ENCODE results near the gene UGT1A3.

Gene UGT1A3

DNA sequence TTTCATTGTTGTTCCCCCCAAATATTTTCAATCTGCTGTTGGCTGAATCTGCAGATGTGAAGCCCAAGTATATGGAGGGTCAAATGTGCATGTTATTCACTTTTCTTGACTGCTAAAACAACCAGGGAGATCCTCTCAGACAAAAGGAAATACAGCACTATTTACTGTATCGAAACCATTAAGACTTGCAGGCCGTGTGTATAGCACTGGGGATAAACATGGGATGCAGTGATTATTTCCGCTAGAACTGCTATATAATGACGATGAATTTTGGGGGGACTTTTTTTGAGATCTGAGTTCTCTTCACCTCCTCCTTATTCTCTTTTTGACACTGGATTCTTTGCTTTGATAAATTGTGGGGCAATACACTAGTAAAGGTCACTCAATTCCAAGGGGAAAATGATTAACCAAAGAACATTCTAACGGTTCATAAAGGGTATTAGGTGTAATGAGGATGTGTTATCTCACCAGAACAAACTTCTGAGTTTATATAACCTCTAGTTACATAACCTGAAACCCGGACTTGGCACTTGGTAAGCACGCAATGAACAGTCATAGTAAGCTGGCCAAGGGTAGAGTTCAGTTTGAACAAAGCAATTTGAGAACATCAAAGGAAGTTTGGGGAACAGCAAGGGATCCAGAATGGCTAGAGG is 27.7 kb downstream of the UGT1A3 start:
- DNase-seq: no peak

DNA sequence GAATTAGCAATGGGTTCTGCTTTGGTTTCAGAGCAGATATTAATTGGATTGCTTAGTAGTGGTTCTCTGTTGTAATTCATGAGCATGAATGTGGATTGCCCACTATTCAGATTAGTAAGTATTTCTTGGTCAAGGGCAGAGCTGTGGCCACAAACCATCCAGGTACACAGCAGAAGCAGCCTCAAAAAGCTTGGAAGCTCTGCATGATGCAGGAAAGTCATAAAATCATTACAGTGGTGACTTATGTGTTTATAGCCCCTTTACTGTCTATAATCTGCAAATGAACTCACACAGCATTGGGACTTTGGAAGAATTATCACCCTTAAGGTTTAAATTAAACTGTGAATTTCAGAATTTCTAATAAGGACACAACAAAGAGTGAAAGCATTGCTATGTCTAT is 29.3 kb downstream of the UGT1A3 start:
- no peak for DNase-seq

DNA sequence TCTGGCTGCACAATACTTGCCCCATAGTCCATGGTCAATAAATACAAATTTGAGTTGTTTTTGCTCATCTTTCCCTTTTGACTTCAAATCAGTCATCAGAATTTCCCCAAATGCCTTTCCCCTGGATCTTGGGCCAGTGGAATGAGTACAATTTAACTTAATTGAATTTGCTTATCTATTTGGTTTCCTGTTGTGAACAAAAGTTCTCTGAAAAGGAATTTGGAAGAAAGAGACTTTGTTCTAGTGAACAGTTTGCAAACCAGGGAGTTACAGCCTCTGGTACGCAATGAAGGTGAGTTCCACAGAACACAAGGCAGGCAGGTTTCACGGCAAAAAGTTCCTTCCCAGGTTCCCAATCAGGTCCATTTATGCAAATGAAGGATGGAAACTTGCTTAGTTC is 30.0 kb downstream of the UGT1A3 start:
- DNase-seq: no peak

DNA sequence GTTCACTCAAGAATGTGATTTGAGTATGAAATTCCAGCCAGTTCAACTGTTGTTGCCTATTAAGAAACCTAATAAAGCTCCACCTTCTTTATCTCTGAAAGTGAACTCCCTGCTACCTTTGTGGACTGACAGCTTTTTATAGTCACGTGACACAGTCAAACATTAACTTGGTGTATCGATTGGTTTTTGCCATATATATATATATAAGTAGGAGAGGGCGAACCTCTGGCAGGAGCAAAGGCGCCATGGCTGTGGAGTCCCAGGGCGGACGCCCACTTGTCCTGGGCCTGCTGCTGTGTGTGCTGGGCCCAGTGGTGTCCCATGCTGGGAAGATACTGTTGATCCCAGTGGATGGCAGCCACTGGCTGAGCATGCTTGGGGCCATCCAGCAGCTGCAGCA is 31.2 kb downstream of the UGT1A3 start, which contains the start of gene UGT1A1:
TSS of gene UGT1A1 (plus strand) at position 228 of the 400 bp plus-strand sequence. CDS start at position 246, 18 bp downstream.
- no peak for DNase-seq

DNA sequence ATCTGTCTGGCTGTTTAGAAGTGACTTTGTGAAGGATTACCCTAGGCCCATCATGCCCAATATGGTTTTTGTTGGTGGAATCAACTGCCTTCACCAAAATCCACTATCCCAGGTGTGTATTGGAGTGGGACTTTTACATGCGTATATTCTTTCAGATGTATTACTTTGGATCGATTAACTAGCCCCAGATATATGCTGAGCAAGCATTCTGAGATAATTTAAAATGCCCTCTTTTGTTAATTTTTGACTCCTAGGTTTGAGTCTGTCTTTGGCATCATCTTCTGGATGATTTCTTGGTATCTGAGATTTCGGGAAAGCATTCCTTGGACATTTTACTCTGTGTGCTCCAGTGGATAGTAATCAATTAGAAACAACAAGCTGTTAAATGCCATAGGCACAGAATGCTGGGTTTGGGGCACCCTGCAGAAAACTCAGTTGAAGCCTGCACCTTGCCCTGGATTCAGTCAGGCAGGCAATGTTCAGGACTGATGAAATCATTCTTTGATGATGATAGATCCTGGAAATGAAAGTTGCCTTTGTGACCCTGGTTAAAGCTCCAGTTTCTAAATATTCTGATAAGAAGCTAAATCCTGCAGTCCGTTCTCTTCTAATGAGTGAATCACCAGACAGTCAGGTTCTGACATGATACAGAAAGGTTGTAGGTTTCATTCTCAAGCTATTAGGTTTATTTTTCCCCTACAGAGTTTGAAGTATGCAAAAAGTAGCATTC is 32.4 kb downstream of the UGT1A3 start:
- no peak for DNase-seq

DNA sequence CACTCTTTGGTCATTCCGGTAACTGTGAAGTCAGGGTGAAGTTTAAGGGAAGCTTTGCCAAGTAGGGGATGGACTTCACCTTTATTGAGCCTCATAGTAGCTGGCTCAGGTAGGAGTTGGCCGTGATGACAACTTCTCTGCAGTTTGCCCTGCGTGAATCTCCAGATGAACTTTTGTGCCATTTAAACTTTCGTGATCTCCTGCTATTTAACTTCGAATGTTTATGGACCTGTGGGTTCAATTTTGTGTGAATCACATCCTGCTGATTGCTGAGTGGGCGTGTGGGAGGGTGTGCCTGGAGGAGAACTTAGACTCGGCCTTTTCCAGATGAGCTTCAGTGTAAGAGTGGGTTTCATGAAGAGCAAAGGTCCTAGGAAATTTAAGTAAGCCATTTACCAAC is 35.4 kb downstream of the UGT1A3 start:
- DNase-seq: no peak

DNA sequence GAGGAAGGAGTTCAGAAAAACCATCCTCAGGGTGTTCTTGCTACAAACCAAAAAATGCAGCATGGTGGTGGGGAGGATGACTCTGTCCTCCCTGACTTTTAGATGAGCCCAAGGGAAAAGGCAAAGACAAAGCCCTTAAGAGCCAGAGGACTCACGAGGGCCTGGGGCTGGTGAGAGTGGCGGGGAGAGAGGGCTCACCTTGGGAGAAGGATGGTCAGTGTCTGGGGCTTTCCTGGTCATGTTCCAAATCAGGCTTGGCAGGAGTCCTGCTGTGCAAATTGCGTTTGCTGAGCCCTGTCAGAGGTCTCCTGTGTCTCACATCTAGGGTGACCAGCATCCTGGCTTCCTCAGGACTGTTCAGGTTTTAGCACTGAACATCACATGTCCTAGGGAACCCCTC is 35.9 kb downstream of the UGT1A3 start:
- no peak for DNase-seq

DNA sequence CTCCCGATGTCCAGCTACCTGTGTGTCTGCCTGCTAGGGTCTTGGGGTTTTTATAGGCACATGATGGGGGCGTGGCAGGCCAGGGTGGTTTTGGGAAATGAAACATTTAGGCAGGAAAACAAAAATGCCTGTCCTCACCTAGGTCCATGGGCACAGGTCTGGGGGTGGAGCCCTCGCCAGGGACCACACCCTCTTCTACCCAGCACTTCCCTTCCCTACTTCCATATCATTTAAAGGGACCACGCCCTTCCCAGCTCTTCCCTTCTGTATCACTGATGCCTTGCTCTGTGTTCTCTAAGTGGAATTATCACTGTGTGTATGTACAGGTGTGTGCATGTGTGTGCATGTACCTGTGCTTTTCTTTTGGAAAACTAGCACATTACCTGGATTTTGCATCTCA is 37.6 kb downstream of the UGT1A3 start:
- DNase-seq: no peak

DNA sequence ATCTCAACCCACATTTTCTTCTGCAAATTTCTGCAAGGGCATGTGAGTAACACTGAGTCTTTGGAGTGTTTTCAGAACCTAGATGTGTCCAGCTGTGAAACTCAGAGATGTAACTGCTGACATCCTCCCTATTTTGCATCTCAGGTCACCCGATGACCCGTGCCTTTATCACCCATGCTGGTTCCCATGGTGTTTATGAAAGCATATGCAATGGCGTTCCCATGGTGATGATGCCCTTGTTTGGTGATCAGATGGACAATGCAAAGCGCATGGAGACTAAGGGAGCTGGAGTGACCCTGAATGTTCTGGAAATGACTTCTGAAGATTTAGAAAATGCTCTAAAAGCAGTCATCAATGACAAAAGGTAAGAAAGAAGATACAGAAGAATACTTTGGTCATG is 39.2 kb downstream of the UGT1A3 start:
- no peak for DNase-seq

DNA sequence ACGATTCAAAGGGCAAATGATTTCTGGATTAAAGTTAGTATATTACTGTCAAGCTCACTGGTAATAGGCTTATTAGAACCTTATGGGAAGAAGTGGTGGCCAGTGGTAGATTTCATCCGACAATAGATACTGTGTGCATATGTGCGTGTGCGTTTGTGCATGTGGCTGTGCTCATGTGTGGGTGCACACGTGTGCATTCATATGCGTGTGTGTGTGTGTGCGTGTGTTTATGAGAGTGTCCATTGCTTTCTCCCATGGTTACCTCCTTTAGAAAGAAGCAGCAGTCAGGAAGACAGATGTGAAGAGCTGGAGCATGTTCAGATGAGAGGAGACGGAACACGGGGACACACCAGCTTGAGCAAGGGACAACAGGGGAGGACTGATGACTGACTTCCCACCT is 40.4 kb downstream of the UGT1A3 start:
- no peak for DNase-seq

DNA sequence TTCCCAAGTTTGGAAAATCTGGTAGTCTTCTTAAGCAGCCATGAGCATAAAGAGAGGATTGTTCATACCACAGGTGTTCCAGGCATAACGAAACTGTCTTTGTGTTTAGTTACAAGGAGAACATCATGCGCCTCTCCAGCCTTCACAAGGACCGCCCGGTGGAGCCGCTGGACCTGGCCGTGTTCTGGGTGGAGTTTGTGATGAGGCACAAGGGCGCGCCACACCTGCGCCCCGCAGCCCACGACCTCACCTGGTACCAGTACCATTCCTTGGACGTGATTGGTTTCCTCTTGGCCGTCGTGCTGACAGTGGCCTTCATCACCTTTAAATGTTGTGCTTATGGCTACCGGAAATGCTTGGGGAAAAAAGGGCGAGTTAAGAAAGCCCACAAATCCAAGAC is 43.3 kb downstream of the UGT1A3 start:
- no peak for DNase-seq

DNA sequence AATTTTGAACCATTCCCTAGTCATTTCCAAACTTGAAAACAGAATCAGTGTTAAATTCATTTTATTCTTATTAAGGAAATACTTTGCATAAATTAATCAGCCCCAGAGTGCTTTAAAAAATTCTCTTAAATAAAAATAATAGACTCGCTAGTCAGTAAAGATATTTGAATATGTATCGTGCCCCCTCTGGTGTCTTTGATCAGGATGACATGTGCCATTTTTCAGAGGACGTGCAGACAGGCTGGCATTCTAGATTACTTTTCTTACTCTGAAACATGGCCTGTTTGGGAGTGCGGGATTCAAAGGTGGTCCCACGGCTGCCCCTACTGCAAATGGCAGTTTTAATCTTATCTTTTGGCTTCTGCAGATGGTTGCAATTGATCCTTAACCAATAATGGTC is 43.7 kb downstream of the UGT1A3 start:
- DNase-seq: no peak

DNA sequence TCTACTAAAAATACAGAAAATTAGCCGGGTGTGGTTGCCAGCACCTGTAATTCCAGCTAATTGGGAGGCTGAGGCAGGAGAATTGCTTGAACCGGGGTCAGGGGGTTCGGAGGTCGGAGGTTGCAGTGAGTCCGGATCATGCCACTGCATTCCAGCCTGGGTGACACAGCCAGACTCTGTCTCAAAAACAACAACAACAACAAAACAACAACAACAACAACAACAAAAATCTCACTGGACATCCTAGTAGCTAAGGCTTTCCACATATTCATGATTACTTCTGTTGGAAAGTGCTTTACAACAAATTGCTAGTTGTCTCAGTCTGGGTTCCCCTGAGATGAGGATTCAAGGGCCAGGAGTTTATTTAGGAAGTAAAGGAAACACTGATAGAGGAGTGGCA is 45.0 kb downstream of the UGT1A3 start:
- no peak for DNase-seq

DNA sequence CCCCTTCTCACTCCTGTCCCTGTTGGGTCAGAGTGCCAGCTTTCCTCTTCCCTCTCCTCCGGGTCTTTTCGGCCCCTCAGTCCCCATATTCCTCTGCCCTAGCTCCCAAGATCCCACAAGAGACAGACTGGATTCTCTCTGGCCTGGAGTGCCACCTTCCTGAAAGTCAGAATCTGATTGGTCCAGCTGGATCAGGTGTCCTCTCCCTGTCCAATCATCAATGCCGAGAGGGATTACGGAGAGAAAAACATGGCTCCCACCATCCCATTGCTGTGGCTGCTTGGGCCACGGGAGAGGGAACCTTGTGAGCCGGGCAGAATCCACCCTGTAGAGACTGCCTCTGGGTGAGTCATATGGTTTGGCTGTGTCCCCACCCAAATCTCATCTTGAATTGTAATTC is 46.6 kb downstream of the UGT1A3 start:
- DNase-seq: no peak

DNA sequence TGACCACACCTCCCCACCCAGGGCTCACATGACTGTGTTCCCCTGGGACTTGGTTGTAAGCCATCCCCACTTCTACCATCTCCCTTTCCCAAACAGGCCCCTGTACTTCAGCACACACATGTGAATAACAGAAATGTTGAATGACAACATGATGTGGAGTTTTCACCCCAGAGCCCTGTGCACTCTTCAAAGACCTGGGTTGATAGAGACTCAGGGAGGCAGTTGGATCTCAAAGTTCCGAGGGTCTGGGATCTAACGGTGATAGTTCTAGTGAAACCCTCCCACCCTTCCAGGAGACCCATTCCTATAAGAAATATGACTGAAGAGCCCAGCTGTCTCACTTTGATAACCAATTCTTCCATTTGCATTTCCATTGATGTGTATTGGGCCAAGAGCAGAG is 49.2 kb downstream of the UGT1A3 start, which contains the start of gene MROH2A:
TSS of gene MROH2A (plus strand) at position 301 of the 400 bp plus-strand sequence. CDS start 1,029 bp downstream, outside the sequence.
- DNase-seq: no peak

DNA sequence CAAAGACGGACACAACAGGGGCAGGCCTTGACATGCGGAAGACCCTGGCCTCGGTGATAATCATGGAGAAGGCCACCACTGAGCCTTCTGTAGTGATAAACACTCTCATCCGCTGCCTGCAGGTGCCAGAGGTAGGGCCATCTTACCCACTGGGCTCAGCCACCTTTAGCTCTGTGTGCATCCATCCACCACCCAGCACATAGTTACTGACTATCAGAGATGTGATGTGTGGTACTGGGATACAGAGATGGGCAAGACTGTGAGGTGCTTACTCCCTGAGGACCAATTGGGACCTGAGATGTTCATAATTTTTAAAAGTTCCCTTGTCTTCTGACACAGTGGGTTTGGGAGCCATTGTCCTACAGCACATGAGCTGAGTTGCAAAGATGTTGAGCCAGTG is 50.9 kb downstream of the UGT1A3 start:
- no peak for DNase-seq

DNA sequence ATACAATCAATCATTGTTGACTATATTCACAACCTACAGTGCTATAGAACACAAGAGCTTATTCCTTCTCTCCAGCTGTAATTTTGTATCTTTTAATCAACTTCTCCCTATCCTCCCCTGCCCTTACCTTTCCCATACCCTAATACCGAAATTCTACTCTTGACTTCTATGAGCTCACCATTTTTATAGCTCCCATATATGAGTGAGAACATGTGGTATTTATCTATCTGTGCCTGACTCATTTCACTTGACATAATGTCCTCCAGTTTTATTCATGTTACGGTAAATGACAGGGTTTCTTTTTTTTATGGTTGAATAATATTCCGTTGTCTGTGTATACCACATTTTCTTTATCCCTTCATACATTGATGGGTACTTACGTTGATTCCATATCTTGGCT is 51.9 kb downstream of the UGT1A3 start:
- DNase-seq: no peak

DNA sequence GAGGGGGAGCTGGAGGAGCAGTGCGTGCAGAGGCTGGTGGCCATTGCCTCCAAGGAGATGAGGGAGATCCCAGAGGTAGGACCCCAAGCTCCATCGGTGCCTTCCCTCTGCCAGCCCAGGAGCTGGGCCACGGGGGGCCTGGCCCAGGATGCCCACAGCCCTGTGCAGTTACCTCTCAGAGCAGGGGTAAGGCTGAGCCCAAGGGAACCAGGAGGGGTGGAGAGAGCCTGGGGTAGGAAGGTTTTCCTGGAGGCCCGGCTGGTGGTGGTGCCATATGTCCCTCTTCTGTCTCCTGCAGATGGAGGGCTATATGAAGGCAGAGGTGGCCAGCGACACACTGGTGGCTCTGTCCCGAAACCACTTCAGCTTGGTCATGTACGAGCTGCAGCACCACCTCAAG is 60.7 kb downstream of the UGT1A3 start:
- DNase-seq: no peak

DNA sequence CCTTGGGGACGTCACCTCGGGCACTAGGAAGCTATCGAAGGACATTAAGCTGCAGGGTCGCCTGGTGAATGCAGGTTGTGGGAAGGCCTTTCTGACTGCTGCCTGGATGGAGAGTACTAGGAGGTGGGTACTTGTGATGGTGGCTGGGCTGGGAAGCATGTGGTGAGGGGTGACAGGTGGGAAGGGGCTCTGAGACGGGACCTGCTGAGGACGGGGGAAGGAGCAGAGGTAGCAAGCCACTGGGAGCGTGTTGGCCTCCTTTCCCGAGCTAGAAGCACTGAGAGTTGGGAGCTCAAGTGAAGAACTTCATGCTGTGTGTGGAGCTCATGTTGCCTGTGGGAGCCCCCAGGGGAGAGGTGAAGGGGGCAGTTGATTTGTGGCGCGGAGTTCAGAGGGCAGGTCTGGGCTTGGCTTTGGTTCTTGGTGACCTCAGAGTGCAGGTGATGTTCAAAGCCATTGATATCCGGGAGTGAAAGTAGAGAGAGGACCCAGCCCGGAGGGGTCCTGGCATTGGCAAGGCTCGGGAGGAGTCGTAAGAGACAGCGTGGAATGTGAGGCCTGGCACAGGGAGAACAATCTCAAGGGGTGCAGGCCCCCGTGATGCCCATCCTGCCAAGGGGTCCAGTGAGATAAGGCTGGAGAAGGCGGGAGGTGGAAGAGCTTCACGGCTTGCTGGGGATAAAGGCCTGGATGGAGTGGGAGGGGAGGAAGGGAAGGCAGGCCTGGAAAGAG is 62.5 kb downstream of the UGT1A3 start:
- no peak for DNase-seq

DNA sequence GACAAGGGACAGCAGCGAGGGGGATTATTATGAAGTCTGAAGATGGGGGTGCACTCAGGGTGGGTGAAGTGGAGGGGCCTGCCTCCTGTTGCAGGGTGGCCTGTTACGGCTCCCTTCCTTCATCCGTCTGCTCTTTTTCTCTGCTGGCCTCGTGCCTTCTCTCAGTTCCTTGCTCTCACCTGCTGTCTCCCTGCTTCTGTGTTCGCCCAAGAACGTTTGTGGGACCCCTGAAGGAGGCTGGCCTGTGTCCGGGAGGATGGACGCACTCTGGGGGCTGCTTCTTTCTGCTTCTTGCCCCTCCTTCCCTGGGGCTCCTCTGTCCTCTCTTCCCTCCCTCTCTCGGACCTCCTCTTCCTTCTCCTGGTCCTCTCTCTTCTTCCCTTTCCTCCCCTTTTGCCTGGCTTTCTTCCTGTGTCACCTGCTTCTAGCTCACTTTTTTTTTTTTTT is 63.1 kb downstream of the UGT1A3 start:
- DNase-seq: no peak

DNA sequence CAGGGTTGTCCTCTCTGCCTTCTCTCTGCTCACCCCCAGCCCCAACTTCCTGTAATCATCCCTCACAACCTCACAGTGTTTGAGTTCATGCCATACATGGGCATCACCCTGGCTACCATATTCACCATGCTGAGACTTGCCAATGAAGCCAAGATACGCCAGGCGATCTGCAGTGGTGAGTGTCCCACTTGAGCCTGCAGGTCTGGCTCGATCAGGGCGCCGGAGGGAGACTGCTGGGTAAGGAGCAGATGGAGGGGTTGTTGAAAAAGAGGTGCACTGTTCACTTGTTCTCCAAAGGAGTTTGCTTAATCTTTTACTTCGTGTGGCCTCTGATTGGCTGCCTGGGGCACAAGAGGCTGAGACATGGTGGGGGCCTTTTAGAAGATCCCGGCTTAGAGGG is 63.9 kb downstream of the UGT1A3 start:
- no peak for DNase-seq

DNA sequence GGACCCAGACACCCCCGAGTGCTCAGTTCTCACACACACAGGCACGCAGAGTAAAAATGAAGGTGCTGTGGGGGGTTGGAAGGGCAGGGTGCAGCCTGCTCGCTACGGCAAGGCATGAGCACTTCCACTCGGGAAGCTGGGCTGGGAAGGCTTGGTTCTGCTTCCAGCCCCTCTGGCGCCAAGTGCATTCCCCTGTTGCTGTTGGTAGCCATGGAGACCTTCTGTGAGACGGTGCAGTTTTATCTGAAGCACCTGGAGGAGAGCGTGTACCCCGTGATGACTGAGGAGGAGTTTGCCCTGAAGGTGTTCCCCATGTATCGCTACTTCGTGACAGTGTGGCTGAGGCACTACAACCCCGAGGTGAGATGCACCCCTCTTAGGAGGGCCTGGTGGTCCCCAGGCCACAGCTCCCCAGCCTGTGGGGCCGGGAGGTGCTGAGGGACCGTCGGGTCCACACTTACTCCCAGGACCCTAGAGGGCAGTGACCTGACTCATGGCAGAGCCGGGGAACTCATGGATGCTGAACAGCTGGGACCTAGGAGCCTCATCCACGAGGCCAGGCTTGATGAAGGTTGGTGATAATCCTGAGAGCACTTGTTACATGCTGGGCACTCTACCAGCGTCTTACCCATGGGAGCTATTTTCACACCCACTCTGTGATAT is 64.8 kb downstream of the UGT1A3 start:
- DNase-seq: no peak
